Left colon (tissue), 2 donors: Measurements from ENCODE around the gene REL. TPM values are rescaled to one million over a fixed set of nuclear protein-coding genes. Genes with fewer than 3 reads are reported as not detected.
A peak's percentile ranks its signal among the peaks of the same experiment; 100 is the strongest.
"Not testable (repeated sequence)": the region's sequence is repeated elsewhere in the genome, so short reads cannot be mapped to it uniquely, and the experiment has no call there.

ENCODE experiments used
- ATAC-seq: fragments of 200-7000 bp; cut with Tn5 transposase; one replicate; pipeline ENCODE4 v1.9.1; 2020; ENCODE audit warnings: mild to moderate bottlenecking, moderate library complexity
- DNase-seq, 2 donors: peaks; one replicate each; pipeline ENCODE4 v3.0.0-alpha.2; 2020
- intact Hi-C, 2 donors: fragments of 100-400 bp; cut with DNase I in 1 of 2; cut with micrococcal nuclease in 1 of 2; formaldehyde crosslinking; loops; one replicate each; pipeline versions ENCODE4 v1.11.2 to v1.14.0; 2022; cut with DNase I, micrococcal nuclease
- total RNA-seq, 2 donors: library from RNA; stranded (reverse); fragmentation: NEBNext Ultra II Directional; extraction: Animal tissue kit (Norgen Biotek cat#: 25700); gene quantifications; one replicate each; pipeline ENCODE4 v1.2.1, GENCODE V29; 2021
- donor health status: DM: no; HTN: no; CAD: no.
- donor health status: DM: yes; HTN: yes; CAD: no.

The REL gene
- total RNA-seq, 2 donors from 2014 or later, result 16.2 to 19.9 TPM

- DNase-seq (no peak), ATAC-seq (no peak)
- intact Hi-C loops, result no loop called here
These were observed 18.0 kb downstream of the REL start for GRCh38 chr2:60899230-60899891.

- no peak for DNase-seq
- intact Hi-C loops, result no loop called here
- no peak for ATAC-seq
These were observed 18.5 kb downstream of the REL start for GRCh38 chr2:60899892-60900249.

GRCh38 chr2:60901296-60901695 lies 19.9 kb downstream of the REL start:
- ATAC-seq, intact Hi-C loops, DNase-seq: not testable (repeated sequence)

- intact Hi-C loops, ATAC-seq, DNase-seq: not testable (repeated sequence)
These were observed 24.5 kb downstream of the REL start for GRCh38 chr2:60905867-60906266.

GRCh38 chr2:60906395-60906794 lies 25.0 kb downstream of the REL start:
- no peak for DNase-seq
- no peak for ATAC-seq
- intact Hi-C loops, result no loop called here

- intact Hi-C loops, result no loop called here
- no peak for ATAC-seq
These were observed 26.0 kb downstream of the REL start for GRCh38 chr2:60907329-60907728.

GRCh38 chr2:60925994-60926740 lies 44.8 kb downstream of the REL start:
- DNase-seq (no peak), ATAC-seq (no peak)
- intact Hi-C loops, result no loop called here

More at GRCh38 chr2:60907329-60907728, 26.0 kb downstream of the REL start:
- no peak for DNase-seq

- DNase-seq (no peak), ATAC-seq (no peak)
- intact Hi-C loops, result no loop called here
These were observed 45.6 kb downstream of the REL start for GRCh38 chr2:60926741-60927552.

- ATAC-seq, intact Hi-C loops, DNase-seq: not testable (repeated sequence)
These were observed 50.7 kb downstream of the REL start for GRCh38 chr2:60932061-60932460.

GRCh38 chr2:60932954-60933353 lies 51.6 kb downstream of the REL start:
- ATAC-seq (no peak), DNase-seq (no peak)
- intact Hi-C loops, result no loop called here

GRCh38 chr2:60934165-60934722 lies 52.9 kb downstream of the REL start:
- ATAC-seq (no peak), DNase-seq (no peak)
- intact Hi-C loops, result no loop called here

- no peak for ATAC-seq
- intact Hi-C loops, result no loop called here
These were observed 55.4 kb downstream of the REL start for GRCh38 chr2:60936757-60937156.

GRCh38 chr2:60938301-60938700 lies 56.9 kb downstream of the REL start:
- ATAC-seq, result no peak
- DNase-seq, result no peak
- intact Hi-C loops, result no loop called here

More at GRCh38 chr2:60936757-60937156, 55.4 kb downstream of the REL start:
- no peak for DNase-seq

GRCh38 chr2:60939622-60940021 lies 58.2 kb downstream of the REL start:
- DNase-seq (no peak), ATAC-seq (no peak)
- intact Hi-C loops, result no loop called here

GRCh38 chr2:60945341-60945740 lies 64.0 kb downstream of the REL start:
- intact Hi-C loops, result no loop called here
- ATAC-seq (no peak), DNase-seq (no peak)

- intact Hi-C loops, result no loop called here
- ATAC-seq (no peak), DNase-seq (no peak)
These were observed 65.7 kb downstream of the REL start for GRCh38 chr2:60947056-60947455.

- intact Hi-C loops, result no loop called here
- ATAC-seq (no peak), DNase-seq (no peak)
These were observed 66.8 kb downstream of the REL start for GRCh38 chr2:60948161-60948560.

GRCh38 chr2:60948926-60949579 lies 67.7 kb downstream of the REL start:
- peak; percentile 92 for ATAC-seq

GRCh38 chr2:60954139-60954538 lies 72.8 kb downstream of the REL start:
- ATAC-seq, result no peak
- no peak for DNase-seq
- intact Hi-C loops, result no loop called here

More at GRCh38 chr2:60948926-60949579, 67.7 kb downstream of the REL start:
- intact Hi-C loops, result no loop called here
- no peak for DNase-seq
